Muscle of leg (tissue), 16 donors: ENCODE data around the gene MAGI1. TPM values are rescaled to one million over a fixed set of nuclear protein-coding genes. Genes with fewer than 3 reads are reported as not detected.

Source experiments
- DNase-seq: peaks from one replicate; pipeline ENCODE4 v3.0.0; 2013
- H3K27ac ChIP-seq: one replicate; pipeline ENCODE4 v1.5.1; 2013; ENCODE audit warnings: mild to moderate bottlenecking, low read length, control low read depth
- H3K27me3 ChIP-seq: one replicate; pipeline ENCODE4 v1.6.1; 2013; ENCODE audit warnings: low read length; ENCODE audit not compliant: control insufficient read depth, insufficient read depth
- H3K36me3 ChIP-seq: one replicate; pipeline ENCODE4 v1.6.1; 2013; ENCODE audit warnings: low read length; ENCODE audit not compliant: control insufficient read depth, insufficient read depth
- H3K4me1 ChIP-seq: one replicate; pipeline ENCODE4 v1.6.1; 2013; ENCODE audit warnings: low read length; ENCODE audit not compliant: control insufficient read depth, insufficient read depth
- H3K4me3 ChIP-seq: one replicate; pipeline ENCODE4 v1.5.1; 2013; ENCODE audit warnings: low read length, control low read depth
- H3K9me3 ChIP-seq: replicated peaks from 2 replicates; pipeline ENCODE4 v1.6.1; 2013; ENCODE audit warnings: low read depth, low read length; ENCODE audit not compliant: control insufficient read depth
- WGBS: methylation state at CpG from one replicate; pipeline ENCODE4 v1.1.5; 2013; ENCODE audit warnings: missing lambda C conversion rate; ENCODE audit not compliant: insufficient coverage; 5-methylcytosine and 5-hydroxymethylcytosine counted together
- long read RNA-seq, 11 donors: transcript quantifications; one replicate each; lab custom pipeline, GENCODE V29; 2026
- polyA plus RNA-seq, 8 donors: library from polyadenylated mRNA; unstranded; fragments of 120-200 nt; gene quantifications; one replicate each; pipeline versions ENCODE4 v1.2.1 to v1.2.3, GENCODE V29; 2013; ENCODE audit warnings: inconsistent platforms in 1 of 8, low replicate concordance in 1 of 8; ENCODE audit not compliant: insufficient read length in 8 of 8, insufficient read depth in 1 of 8
- total RNA-seq: library from RNA; stranded (reverse); fragments of 120-200 nt; gene quantifications from one replicate; pipeline ENCODE4 v1.2.4, GENCODE V29; 2013

The MAGI1 gene
- total RNA-seq (14.1 TPM), polyA plus RNA-seq (10 to 100 TPM; 10.0 to 16.8 (median 11.4) TPM)
- long read RNA-seq, donor 1 = 0 reads
- long read RNA-seq, donor 2 = 0 reads
- long read RNA-seq, donor 3 = 0 reads
- long read RNA-seq, donor 4 = 0 reads
- long read RNA-seq, donor 5 = 0 reads
- long read RNA-seq, donor 6 = 0 reads
- long read RNA-seq, donor 7 = 0 reads
- long read RNA-seq, donor 8 = 0 reads
- long read RNA-seq, donor 9 = 0 reads
- long read RNA-seq, donor 10 = 0 reads
- long read RNA-seq, donor 11 = 0 reads

- no peaks in the 10 kb centered on the region for H3K9me3 ChIP-seq
- peak within 1 kb of the TSS; percentile 81 for H3K4me3 ChIP-seq
- H3K36me3 ChIP-seq = no peaks in the 10 kb centered on the region
- peak within 1 kb of the TSS; percentile 94 for H3K27ac ChIP-seq
- H3K4me1 ChIP-seq = peaks cover 22% of the 10 kb centered on the region
- DNase-seq = peak; percentile 98
- H3K27me3 ChIP-seq = peaks cover 5% of the 10 kb centered on the region
- WGBS = under 1% methylated on average over 58 of the region's 73 CpGs
Observed at GRCh38 chr3:66038726-66039589, at the start of gene MAGI1. Gene MAGI1 (minus strand): TSS chr3:66038918. CDS start chr3:66038308, 610 bp downstream.

DNA sequence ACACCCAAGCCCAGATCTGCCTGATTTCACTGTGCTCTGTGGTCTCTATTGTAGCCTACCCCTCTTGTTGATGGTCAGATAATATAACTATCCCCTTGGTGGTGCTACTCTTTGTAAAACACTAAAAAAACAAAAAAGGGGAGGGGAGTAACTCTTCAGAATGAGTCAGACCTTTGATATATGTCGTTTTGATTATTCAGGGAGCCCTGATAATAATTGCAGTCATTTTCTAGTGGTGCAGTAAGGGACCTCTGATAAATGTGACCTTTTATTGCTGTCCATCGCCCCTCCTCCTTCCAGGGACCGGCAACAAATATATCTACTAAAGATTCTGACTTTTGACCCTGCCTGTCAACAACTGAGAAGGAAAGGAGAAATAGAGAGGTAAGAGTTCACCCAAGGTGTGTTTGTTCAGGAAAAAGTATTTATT lies 45.1 kb upstream of the MAGI1 start:
- no peak for DNase-seq
- Histone ChIP-seq H3K4me1 (no peaks in the 10 kb centered on the region), H3K9me3 (no peaks in the 10 kb centered on the region), H3K27me3 (no peaks in the 10 kb centered on the region), H3K36me3 (no peaks in the 10 kb centered on the region), H3K4me3 (no peak overlapping the region), H3K27ac (no peak overlapping the region)
- 20% methylated on average over 1 of the region's 3 CpGs for WGBS

DNA sequence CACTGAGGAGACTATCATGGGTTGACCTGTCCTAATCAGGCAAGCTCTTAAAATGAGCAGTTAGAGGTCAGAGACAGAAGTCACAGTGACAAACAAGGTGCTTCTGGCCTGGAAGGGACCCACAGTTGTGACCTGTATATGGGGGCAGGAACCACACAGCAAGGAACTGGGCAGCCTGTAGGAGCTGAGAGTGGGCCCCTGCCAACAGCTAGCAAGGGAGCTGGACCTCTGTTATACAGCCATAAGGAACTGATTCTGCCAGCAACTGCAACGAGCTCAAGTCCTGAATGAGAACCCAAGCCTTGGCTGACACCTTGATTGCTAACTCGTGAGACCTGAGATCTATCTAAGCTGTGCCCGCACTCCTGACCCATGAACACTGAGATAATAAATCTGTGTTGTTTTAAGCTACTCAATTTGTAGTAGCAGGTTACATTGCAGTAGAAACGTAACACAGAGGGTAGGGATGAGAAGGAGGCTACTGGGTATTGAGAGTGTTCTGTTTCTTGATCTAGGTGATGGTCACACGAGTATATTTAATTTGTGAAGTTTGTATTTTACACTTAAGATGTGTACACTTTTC lies 44.5 kb upstream of the MAGI1 start:
- Histone ChIP-seq H3K27ac (no peak overlapping the region), H3K27me3 (no peaks in the 10 kb centered on the region), H3K9me3 (no peaks in the 10 kb centered on the region), H3K4me3 (no peak overlapping the region), H3K4me1 (no peaks in the 10 kb centered on the region), H3K36me3 (no peaks in the 10 kb centered on the region)
- DNase-seq = no peak
- 33% methylated on average over 3 of the region's 5 CpGs for WGBS

DNA sequence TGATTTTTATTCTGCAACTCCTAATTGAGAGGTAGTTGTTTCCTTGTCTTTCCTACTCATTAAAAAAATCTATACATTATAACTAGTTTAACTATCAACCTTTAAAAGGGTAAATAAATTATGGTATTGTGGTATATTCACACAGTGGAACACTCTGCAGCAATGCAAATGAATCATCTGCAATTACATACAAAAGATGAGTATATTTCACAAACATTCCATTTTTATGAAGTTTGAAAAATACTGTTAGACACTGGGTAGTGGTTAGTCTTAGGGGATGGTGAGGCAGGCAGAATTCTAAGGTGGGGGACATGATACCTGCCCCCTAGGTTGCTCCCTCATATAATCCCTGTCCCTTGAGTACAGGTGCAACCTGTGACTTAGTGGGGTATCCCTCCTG lies 44.0 kb upstream of the MAGI1 start:
- Histone ChIP-seq H3K4me3 (no peak overlapping the region), H3K4me1 (no peaks in the 10 kb centered on the region), H3K27me3 (no peaks in the 10 kb centered on the region), H3K36me3 (no peaks in the 10 kb centered on the region), H3K27ac (no peak overlapping the region), H3K9me3 (no peaks in the 10 kb centered on the region)
- no peak for DNase-seq

DNA sequence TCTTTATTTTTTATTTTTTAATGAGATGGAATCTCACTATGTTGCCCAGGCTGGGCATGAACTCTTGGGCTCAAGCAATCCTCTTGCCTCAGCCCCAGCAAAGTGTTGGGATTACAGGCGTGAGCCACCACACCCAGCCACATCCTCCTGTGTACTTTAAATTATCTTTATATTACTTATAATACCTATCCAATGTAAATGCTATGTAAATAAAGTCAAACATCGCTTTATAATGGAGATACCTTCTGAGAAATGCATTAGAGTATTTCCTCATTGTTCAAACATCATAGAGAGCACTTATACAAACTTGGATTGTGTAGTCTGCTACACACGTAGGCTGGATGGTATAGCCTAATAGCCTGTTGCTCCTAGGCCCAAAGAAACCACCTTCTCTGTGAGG lies 41.4 kb upstream of the MAGI1 start:
- no peak overlapping the region for H3K27ac ChIP-seq
- no CpG with 5 or more reads among the region's 3 CpGs for WGBS
- H3K27me3 ChIP-seq = no peaks in the 10 kb centered on the region
- H3K9me3 ChIP-seq = no peaks in the 10 kb centered on the region
- H3K36me3 ChIP-seq = no peaks in the 10 kb centered on the region
- DNase-seq = no peak
- peaks cover 5% of the 10 kb centered on the region for H3K4me1 ChIP-seq
- no peak overlapping the region for H3K4me3 ChIP-seq

DNA sequence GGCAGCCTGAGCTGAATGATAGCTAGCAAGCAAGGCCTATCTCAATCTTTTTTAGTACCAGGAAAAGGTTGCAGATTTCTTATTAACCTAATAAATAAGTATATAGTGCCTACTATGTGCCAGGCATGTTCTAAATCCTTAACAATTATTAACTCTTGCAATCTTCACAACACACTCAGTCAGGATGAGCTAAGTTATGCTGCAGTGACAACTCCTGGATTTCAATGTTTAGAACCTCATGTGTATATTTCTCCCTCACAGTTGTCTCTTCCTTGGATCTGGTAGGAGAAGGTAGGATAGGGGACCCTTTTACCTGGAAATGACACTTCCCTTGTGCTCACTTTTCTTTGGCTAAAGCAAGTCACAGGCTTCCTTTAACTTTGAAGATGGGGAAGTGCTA lies 39.3 kb upstream of the MAGI1 start:
- Histone ChIP-seq H3K4me1 (peaks cover 5% of the 10 kb centered on the region), H3K27me3 (no peaks in the 10 kb centered on the region), H3K4me3 (no peak overlapping the region), H3K27ac (no peak overlapping the region), H3K9me3 (no peaks in the 10 kb centered on the region), H3K36me3 (no peaks in the 10 kb centered on the region)
- DNase-seq = no peak

- peaks cover 5% of the 10 kb centered on the region for H3K4me1 ChIP-seq
- peak overlapping the region; percentile 23 for H3K27ac ChIP-seq
- no peak overlapping the region for H3K4me3 ChIP-seq
- no peaks in the 10 kb centered on the region for H3K27me3 ChIP-seq
- no peaks in the 10 kb centered on the region for H3K36me3 ChIP-seq
- no peaks in the 10 kb centered on the region for H3K9me3 ChIP-seq
- WGBS = 7% methylated on average over 3 of the region's 6 CpGs
- DNase-seq = peak; percentile 91
Observed at GRCh38 chr3:66076861-66077470, 38.2 kb upstream of the MAGI1 start.

DNA sequence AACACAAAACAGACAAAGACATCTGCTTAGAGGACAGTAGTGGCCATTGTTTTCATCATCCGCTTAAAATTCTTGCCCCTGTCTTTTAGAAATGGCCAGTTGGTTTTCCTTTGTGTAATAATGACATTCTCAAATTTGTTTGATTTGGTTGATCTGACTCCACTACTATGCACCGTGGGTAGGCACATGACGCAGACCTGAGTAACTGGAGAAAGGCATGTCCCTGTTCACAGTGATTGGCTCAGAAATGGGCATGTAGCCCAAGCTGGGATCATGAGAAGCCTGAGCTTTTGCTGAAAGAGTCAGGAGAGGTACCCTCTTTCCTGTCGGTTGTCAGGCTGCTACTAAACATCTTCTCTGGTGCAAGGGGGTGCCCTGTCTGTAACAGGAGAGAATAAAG lies 36.6 kb upstream of the MAGI1 start:
- H3K4me3 ChIP-seq = no peak overlapping the region
- H3K9me3 ChIP-seq = no peaks in the 10 kb centered on the region
- H3K36me3 ChIP-seq = no peaks in the 10 kb centered on the region
- WGBS = 90% methylated on average over 2 of the region's 4 CpGs
- H3K27me3 ChIP-seq = no peaks in the 10 kb centered on the region
- H3K27ac ChIP-seq = no peak overlapping the region
- peaks cover 5% of the 10 kb centered on the region for H3K4me1 ChIP-seq
- no peak for DNase-seq

DNA sequence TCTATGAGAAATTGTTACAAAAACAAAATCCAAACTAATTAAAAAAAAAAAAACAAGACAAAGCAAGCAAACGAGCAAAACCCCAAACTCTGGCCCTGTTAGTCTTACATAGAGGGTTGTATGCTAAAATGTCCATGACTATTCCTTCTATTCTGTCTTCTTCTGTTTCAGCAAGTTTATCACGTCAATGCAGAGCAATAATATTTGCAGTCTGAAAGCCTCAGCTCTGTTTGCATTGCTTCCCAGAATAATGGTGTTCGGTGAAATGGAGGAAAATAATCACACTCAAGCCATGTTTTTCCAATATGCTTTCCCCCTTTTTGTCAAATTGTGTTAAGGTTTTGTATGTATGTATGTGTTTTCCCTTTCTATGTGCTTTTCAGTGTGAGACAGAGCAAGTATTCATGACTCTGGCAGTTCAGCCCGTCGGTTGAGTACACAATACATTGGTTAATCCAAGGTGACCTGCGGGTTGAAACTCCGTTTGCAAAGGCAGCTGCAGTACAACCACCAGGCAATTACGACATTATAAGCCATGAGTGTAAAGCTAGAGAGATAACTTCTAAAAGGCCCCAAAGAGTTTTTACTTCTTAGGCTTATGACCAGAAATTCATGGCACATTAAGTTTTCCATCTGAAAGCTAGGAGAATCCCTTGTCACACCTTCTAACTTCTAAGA lies 34.9 kb upstream of the MAGI1 start:
- Histone ChIP-seq H3K9me3 (peaks cover 6% of the 10 kb centered on the region), H3K27ac (no peak overlapping the region), H3K4me1 (peaks cover 5% of the 10 kb centered on the region), H3K4me3 (no peak overlapping the region), H3K27me3 (no peaks in the 10 kb centered on the region), H3K36me3 (no peaks in the 10 kb centered on the region)
- DNase-seq = no peak
- 70% methylated on average over 2 of the region's 8 CpGs for WGBS
